ENCODE measurements around the gene ARHGEF11.

DNA sequence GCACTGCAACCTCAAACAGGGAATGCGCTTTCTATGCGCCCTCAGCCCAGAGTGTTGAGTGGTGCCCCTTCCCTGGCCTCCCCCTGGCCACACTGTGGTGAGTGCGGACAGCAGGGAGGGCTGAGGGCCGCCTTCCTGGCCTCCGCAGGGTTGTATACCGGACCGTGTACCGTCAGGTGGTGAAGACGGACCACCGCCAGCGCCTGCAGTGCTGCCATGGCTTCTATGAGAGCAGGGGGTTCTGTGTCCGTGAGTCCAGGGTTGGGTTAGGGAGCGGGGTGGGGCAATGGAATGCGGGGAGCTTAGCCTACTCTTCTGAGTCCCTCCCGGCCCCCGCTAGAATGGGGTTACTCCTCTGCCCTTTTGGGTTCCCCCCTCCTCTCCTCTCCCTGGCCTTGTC lies 140.4 kb downstream of the ARHGEF11 start:
- TF ChIP-seq, protein P1, sequence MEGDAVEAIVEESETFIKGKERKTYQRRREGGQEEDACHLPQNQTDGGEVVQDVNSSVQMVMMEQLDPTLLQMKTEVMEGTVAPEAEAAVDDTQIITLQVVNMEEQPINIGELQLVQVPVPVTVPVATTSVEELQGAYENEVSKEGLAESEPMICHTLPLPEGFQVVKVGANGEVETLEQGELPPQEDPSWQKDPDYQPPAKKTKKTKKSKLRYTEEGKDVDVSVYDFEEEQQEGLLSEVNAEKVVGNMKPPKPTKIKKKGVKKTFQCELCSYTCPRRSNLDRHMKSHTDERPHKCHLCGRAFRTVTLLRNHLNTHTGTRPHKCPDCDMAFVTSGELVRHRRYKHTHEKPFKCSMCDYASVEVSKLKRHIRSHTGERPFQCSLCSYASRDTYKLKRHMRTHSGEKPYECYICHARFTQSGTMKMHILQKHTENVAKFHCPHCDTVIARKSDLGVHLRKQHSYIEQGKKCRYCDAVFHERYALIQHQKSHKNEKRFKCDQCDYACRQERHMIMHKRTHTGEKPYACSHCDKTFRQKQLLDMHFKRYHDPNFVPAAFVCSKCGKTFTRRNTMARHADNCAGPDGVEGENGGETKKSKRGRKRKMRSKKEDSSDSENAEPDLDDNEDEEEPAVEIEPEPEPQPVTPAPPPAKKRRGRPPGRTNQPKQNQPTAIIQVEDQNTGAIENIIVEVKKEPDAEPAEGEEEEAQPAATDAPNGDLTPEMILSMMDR (optimal IDR thresholded peaks at IDR 0.05 in 1 of 3, IDR thresholded peaks at IDR 0.05 in 1 of 3, conservative IDR thresholded peaks at IDR 0.05 in 1 of 3; ENCODE audit: extremely low read depth in 1 of 3, insufficient read depth in 2 of 3, low read length in 3 of 3), result no peak
- TF ChIP-seq EZH2 (IDR thresholded peaks at IDR 0.05; ENCODE audit: low read length), result no peak
